Activated CD4-positive, CD25-positive, alpha-beta regulatory T cell (primary cell): Measurements from ENCODE around the gene BAZ1B.
A peak's percentile ranks its signal among the peaks of the same experiment; 100 is the strongest.
"Not testable (repeated sequence)": the region's sequence is repeated elsewhere in the genome, so short reads cannot be mapped to it uniquely, and the experiment has no call there.

Experiments
- DNase-seq, 4 experiments: peaks; one replicate each; lab custom pipeline; 2025; lab: John Stamatoyannopoulos, UW

The BAZ1B gene

DNA sequence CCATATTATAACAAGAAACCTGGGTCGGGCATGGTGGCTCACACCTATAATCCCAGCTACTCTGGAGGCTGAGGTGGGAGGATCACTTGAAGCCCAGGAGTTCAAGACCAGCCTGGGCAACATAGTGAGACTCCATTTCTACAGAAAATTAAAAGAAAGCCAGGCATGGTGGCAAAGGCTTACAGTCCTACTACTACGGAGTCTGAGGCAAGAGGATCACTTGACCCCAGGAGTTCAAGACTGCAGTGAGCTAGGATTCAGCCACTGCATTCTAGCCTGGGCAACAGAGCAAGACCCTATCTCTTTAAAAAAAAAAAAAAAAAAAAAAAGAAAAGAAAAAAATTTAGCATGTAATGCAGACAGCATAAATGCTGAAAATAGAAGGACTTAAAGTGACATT is 16.4 kb upstream of the BAZ1B start:
- not testable (repeated sequence) for DNase-seq

DNA sequence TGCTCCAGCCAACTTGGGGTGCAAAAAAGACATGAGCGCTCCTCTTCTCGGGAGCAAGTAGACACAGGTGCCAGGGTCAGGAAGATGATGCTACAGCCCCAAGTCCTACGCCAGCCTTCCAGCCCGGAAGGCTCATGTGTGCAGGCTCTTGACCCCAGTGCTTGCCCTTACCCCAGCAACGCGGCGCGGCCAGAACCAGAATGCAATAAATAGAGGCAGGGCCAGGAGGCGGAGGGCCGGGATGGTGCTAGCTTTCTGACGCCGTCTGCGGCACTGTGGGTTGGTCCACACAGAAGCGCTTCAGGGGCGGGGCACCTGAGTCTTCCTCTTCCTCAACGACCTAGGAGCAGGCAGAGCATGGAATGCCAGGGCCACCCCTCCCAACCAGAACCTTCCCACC is 15.0 kb upstream of the BAZ1B start:
- DNase-seq, result no peak

DNA sequence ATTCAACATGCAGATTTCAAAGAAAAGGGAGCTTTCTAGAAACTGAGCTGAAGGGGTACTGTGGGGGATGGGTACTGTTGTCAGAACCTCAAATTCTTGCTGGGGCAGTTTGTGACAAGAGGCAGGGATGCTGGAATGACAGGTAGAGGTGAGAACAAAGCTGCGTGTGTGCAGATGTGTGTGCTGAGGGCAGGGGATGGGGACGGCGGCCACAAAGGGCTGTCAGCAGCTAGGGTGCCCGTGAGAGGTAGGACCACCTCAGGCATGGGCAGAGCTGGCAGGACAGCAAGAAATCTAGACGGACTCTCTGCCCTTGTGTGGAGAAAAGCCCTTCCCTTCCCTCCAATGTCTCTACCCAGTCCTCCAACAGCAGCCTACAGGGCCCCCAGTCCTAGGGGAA is 14.4 kb upstream of the BAZ1B start:
- DNase-seq, result no peak

DNA sequence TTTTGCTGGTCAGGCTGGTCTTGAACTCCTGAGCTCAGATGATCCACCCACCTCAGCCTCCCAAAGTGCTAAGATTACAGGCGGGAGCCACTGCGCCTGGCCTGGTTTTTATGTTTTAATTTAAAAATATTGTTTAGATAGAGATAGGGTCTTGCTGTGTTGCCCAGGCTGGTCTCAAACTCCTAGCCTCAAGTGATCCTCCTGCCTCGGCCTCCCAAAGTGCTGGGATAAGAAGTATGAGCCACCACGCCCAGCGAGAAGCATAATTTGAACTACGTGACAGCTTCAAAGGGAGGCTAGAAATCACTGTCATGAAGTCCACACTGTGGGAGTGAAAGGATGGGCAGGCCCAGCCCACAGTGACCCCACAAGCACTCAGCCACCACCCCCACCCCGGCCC is 13.8 kb upstream of the BAZ1B start:
- not testable (repeated sequence) for DNase-seq

DNA sequence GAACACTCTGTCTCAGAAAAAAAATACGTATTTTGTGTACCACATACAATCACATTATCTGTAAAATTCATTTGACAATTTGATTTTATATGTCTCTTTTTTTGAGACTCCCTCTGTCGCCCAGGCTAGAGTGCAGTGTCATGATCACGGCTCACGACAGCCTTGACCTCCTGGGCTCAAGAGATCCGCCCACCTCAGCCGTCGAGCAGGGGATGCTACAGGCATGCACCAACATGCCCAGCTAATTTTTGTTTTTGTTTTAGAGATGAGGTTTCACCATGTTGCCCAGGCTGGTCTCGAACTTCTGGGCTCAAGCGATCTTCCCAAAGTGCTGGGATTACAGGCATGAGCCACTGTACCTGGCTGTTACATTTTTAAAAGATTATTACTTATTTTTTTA is 11.6 kb upstream of the BAZ1B start:
- no peak for DNase-seq

DNA sequence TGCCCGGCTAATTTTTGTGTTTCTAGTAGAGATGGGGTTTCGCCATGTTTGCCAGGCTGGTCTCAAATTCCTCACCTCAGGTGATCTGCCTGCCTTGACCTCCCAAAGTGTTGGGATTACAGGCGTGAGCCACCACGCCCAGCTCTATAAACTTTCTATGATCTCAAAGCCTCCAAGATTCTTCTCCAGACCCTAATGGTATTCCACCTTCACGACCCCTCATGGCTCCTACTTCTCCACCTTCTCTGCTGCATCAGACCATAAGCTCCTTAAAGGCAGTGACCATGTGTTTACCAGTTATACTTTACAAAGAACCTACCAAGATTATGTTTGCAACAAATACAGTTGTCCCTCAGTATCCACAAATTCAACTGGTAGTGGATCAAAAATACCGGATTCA is 10.1 kb upstream of the BAZ1B start:
- DNase-seq, result no peak

DNA sequence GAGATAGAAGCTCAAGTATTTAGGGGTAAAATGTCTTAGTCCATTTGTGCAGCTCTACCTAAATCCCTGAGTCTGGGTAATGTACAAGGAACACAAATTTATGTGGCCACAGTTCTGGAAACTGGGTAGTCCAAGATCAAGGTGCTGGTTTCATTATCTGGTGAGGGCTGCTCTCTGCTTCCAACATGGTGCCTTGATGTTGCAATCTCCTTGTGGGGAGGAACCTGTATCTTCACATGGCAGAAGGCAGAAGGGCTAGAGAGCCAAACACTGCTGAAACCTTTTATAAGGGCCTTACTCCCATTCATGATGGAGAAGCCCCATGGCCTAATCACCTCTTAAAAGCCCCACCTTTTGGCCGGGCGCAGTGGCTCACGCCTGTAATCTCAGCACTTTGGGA is 8.7 kb upstream of the BAZ1B start:
- no peak for DNase-seq

DNA sequence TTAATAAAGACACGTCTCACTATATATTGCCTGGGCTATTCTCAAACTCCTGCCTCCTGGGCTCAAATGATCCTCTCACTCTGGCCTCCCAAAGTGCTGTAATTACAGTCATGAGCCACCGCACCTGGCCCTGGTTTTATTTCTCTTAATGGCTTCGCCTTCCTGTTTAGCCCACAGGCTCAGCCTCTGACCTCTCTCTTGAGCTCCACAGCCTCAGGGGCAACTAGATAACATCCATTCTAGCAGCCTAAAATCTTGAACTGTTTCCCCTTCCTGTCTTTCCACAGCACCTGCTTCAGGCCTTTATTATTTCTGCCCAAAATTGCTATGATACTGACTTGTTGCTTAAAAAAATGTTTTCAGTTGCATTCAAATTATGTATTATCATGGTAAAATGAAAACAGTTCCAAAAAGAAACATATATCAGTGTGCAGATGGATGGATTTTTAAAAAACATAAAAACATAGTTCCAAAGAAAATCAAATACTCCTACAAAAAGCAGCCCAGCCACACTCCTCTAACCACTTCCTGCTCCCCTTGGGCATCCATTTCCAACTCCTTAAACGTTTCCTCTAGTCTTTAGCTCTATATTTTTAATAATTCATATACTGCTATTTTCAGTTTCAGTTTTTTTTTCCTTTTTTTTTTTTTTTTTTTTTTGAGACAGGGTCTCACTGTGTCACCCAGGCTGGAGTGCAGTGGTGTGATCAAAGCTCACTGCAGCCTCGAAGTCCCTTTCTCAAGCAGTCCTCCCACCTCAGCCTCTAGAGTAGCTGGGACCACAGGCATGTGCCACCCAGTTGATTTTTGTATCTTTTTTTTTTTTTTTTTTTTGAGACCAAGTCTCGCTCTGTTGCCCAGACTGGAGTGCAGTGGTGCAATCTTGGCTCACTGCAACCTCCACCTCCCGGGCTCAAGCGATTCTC is 5.1 kb upstream of the BAZ1B start:
- DNase-seq, result no peak

DNA sequence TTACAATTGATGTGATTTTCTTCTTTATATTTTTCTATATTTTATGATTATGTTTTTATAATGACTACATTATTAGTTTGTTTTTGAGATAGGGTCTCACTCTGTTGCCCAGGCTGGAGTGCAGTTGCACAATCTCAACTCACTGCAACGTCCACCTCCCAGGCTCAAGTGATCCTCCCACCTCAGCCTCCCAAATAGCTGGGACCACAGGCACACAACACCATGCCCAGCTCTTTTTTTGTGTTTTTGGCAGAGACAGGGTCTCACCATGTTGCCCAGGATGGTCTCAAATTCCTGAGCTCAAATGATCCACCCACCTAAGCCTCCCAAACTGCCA is 4.0 kb upstream of the BAZ1B start:
- not testable (repeated sequence) for DNase-seq

DNA sequence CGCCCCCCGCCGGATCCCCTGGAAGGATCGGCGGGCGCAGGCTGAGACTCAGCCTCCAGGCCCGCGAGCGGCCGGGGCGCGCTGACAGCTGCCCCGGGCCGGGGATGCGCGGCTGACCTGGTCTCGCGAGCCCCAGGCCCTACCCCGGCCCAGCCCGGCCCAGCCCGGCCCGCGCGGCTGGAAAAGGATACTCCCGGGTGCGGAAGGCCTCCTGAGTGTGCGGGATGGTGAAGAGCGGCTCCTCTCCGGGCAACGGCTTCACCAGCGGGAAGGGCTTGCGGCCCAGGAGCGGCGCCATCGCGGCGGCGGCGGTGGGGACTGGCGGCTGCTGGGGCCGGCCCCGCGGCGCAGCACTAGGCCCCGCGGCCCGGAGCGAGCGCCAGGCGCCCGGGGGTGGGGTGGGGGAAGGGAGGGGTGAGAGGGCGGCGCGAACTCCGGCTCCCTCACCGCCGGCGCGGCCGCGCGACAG is 423 bp downstream of the BAZ1B start:
- peak in 3 of 4 experiments; percentile 52 to 63 (median 62) for DNase-seq

DNA sequence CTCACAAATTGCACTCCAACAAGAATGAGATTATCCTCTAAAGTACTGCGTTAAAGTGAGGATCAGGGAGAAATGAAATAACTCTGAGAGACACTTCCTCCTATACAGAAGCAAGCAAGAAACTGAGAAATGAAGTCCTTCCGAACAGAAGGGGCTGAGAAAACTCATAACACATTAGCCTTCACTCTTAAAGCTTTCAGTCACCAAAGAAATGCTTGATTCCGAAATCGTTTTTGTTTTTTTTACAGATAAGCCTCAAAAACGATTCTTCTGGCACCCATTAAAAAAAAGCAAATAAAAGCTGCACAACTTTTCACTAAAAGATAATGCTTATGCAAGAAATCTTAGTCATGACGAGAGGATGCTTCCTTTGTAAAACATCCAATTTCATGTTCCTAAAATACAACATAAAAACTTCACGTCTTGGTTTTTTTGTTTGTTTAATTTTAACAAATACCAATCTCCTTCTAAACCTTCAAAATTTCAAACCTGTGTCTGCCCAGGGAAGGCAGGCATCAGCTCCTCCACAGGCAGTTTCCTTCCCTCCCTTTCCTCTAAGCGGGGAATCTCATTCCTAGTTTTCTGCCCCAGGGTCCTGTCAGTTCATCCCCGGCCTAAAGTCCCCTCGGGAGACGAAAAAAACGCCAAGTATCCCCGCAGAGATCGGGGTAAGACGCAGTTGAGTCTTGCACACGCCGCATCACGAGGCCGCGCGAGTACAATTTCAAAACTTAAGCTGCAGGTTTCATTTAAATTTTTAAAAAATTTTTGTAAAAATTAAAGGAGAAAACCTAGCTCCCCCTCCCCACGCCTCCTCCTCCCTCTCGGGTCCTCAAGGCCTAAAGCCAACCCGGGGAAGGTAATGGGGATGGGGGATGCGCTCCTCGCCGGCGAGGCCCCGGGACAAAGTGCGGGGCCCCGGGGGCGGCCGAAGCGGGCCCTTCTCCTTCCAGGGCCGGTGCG is 1.1 kb downstream of the BAZ1B start:
- no peak for DNase-seq

DNA sequence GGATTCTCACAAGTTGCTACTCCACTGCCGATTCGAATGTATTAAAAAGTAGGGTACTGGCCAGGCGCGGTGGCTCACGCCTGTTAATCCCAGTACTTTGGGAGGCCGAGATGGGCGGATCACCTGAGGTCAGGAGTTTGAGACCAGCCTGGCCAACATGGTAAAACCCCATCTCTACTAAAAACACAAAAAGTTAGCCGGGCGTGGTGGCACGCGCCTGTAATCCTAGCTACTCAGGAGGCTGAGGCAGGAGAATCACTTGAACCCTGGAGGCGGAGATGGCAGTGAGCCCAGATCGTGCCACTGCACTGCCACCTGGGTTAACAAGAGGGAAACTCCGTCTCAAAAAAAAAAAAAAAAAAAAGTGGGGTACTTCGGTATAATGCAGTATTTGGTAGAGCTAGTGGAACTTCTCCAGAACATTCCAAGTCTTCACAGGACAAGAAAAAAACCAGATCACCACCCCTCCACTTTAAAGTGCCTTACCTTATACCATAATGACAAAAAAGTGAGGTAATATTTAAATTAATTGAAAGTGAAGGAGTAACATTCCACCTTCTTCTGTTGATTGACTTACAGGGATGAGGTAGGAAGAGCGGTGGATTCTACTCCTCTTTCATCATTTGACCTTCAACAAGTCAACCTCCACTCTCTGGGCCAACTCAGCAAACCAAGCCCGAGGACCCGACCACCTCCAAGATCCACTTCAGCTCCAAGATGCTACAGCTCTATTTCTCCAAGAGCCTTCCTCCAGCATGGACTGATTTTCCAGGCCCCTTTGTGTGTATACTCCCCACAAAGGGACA is 2.0 kb downstream of the BAZ1B start:
- no peak for DNase-seq

DNA sequence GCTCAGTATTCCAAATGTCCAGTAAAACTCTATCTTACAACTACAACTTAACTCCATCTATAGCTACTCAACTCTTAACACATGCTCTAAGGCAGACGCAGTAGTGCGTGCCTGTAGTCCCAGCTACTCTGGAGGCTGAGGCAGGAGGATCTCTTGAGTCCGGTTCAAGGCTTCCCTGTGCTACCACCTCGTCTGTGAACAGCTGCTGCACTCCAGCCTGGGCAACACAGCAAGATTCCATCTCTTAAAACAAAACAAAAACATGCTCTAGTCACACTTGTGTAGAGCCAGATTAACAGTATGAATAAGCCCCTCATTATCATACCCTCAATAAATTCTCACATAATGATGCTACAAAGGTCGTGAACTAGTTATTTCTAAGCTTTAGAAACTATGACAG is 3.6 kb downstream of the BAZ1B start:
- DNase-seq, result no peak

DNA sequence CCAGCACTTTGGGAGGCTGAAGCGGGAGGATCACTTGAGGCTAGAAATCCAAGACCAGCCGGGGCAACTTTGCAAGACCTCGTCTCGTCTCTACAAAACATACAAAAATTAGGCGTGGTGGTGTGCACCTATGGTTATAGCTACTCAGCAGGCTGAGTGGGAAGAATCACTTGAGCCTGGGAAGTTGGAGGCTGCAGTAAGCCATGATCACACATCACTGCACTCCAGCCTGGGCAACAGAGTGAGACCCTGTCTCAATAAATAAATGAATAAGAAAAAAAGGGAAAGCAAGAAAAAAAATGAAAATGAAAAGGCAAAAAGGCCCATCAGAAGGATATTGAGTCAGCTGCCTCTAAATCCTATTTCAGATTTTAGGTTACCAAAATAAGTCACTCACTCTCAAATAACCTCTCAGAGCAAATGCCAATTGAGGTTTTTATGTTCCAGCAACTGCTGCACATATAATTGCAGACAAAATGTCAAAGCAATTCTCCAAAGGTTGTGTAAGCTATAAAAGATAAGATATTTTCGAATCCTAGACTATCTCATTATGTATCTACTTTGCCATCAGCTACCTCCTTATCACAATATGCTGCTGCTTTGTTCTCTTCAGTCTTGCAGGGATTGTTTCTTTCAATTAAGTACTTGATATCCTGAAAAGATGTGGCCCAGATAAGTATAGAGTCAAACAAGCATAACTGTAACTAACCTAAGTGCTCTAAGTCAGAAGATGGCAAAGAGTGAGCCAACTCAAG is 4.7 kb downstream of the BAZ1B start:
- DNase-seq, result no peak

DNA sequence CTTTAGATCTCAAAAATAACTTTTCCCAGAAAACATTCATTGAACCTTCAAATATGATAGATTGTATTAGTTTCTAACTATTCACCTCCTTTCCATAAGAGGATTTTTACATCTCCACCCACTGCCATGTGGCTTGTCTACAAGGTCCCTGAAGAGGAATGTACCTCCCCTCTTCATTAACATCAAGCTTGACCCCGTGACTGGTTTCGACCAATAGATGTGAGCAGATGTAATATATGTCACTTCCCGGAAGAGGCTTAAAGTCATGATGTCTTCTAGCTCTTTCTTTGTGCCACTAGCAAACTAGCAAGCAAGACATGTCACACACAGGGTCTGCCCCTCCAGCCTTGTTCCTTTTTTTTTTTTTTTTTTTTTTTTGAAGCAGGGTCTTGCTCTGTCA is 6.9 kb downstream of the BAZ1B start:
- no peak for DNase-seq

DNA sequence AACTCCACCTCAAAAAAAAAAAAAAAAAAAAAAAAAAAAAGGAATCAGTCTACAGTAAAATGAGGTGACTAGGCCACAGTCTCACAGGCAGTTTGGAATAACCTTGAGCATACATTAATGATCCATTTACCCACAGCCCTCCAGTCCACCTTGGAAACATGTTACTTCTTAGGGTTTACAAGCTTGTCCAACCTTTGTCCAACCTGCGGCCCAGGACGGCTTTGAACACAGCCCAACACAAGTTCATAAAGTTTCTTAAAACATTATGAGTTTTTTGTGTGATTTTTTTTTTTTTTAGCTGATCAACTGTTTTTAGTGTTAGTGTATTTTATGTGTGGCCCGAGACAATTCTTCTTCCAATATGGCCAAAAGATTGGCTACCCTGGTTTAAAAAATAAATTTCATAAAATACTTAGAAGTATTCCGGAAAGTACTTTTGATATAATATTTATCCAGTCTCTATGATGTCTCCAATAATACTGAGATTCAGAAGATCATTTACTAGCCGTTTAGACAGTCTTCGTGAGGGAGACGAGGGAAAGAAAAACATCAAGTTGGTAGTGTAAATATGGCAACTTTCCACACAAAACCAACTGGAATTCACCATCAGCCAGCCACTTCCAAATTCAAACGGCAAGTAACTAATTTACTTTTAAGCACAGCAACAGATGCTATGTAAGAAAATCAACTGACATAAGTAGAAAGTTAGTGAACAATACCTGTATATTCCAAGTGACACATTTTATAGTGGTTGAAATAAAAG is 9.9 kb downstream of the BAZ1B start:
- DNase-seq, result no peak

DNA sequence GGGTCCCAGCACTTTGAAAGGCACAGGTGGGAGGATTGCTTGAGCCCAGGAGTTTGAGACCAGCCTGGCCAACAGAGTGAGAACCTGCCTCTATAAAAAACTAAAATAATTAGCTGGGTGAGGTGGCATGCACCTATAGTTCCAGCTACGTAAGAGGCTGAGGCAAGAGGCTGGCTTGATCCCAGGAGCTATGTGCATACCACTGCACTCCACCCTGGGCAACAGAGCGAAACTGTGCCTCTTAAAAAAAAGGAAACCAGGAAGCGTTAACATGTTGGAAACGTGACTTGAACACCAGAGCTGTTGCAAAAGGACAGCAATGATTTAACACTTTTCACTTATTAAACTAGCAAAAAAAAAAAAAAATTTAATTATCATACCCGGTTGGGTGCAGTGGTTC is 12.6 kb downstream of the BAZ1B start:
- DNase-seq, result no peak

DNA sequence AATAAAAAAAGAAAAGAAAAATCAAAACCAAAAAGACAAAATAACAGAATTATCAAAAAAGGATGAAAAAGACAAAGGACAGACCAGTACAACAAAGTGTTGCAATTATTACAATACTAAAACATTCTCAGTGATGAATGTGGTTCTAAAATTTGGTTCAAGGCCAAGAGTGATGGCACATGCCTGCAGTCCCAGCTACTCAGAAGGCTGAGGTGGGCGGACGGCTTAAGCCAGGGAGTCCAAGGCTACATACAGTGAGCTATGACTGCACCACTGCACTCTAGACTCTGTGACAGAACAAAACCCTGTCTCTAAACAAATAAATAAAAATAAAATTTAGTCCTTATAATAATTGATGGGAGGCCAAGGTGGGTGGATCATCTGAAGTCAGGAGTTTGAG is 14.5 kb downstream of the BAZ1B start:
- no peak for DNase-seq

DNA sequence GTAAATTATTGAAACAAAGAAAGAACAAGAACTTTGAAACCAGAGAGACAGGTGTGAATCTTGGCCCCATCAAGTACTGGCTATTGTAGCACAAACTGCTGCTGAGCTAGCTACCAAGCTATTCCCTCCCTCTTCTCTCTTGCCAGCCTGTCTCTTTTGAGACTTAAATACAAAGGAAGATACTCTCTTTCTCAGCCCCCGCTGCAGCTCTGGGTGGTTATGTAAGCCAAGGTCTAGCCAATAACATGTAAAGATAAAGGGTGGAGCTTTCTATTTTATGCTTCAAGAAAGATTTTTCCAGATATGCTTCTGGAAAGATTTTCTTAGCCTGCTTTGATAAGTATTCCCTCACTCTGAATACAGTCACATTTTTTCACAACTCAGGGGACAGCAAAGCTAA is 17.2 kb downstream of the BAZ1B start:
- no peak for DNase-seq

DNA sequence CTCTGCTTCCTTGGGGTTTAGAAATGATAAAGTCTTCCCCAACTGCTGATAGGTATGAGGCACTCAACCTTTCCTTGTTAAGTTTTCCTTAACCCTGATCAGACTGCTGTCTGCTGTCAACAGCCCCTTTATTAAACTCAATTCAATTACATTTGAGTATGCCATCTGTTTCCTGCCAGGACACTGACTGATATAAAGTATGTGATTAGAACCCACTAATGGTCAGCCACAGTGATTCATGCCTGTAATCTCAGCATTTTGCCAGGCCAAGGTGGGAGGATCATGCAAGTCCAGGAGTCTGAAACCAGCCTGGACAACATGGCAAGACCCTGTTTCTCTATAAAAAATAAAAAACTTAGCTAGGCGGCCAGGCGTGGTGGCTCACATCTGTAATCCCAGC is 18.1 kb downstream of the BAZ1B start:
- no peak for DNase-seq

DNA sequence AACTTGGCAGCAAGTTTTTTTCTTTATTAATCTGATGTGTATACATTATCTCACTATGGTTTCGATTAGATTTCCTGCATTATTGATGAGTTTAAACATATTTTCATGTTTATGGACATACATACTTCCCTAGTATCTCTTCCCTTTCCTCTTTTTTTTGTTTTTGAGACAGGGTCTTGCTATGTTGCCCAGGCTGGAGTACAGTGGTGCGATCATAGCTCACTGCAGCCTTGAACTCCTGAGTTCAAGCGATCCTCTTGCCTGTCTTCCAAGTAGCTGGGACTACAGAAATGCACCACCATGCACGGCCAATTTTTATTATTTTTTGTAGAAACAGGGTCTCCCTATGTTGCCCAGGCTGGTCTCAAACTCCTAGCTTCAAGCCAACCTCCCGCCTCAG is 18.9 kb downstream of the BAZ1B start:
- DNase-seq, result no peak
